BJ (cell line): ENCODE measurements around the gene VKORC1. TPM values are rescaled to one million over a fixed set of nuclear protein-coding genes. Genes with fewer than 3 reads are reported as not detected.

Source experiments
- CTCF ChIA-PET: fragments of 350-600 bp; formaldehyde crosslinking; extraction: SDS; loops from one replicate; lab custom pipeline; 2021; ENCODE audit warnings: antibody characterized with exemption, inconsistent platforms; lab: Yijun Ruan, JAX
- POLR2A ChIA-PET: fragments of 300-600 bp; sonication (Branson Sonifier 250); formaldehyde crosslinking; extraction: SDS; loops from one replicate; lab custom pipeline; 2021; ENCODE audit warnings: antibody characterized with exemption; lab: Charles Lee
- DNase-seq: peaks from one replicate; pipeline ENCODE4 v3.0.0-alpha.2; 2011; ENCODE audit warnings: low read depth
- H3K27me3 ChIP-seq: 2 replicates; pipeline ENCODE4 v1.6.0; 2011; ENCODE audit warnings: low read length; ENCODE audit not compliant: control insufficient read depth, insufficient read depth
- H3K36me3 ChIP-seq: 2 replicates; pipeline ENCODE4 v1.5.1; 2011; ENCODE audit warnings: low read length; ENCODE audit not compliant: control insufficient read depth, insufficient read depth
- H3K4me3 ChIP-seq: 2 replicates; pipeline ENCODE4 v1.5.1; 2011; ENCODE audit warnings: low read depth, mild to moderate bottlenecking, control low read depth, low read length
- CTCF ChIP-seq: IDR thresholded peaks from 2 replicates; pipeline ENCODE4 v1.5.1; 2011; ENCODE audit warnings: low read depth, mild to moderate bottlenecking, control low read depth, inconsistent platforms, low read length, moderate library complexity; ENCODE audit not compliant: insufficient read depth
- polyA plus RNA-seq: library from polyadenylated mRNA; depleted of rRNA; stranded (reverse); fragments of >200 nt; gene quantifications from 2 replicates; pipeline ENCODE4 v1.2.3, GENCODE V29; 2011

VKORC1 gene
- polyA plus RNA-seq, 1 experiment: 515 TPM

GRCh38 chr16:31112711-31113110 lies 18.1 kb upstream of the VKORC1 start:
- no peak for TF ChIP-seq CTCF
- no peaks in the 10 kb centered on the region for H3K27me3 ChIP-seq
- H3K4me3 ChIP-seq: no peak overlapping the region
- peaks cover 28% of the 10 kb centered on the region for H3K36me3 ChIP-seq
- ChIA-PET CTCF (interaction anchor here (1.2 kb wide), 1 partner anchor 135 kb away, joined by 3 read pairs; no protein-coding TSS in a partner anchor), POLR2A (no interaction called here)
- DNase-seq: no peak

- Histone ChIP-seq H3K36me3 (peaks cover 28% of the 10 kb centered on the region), H3K27me3 (no peaks in the 10 kb centered on the region), H3K4me3 (no peak overlapping the region)
- POLR2A ChIA-PET: interaction anchor here (0.6 kb wide), 1 partner anchor 68 kb away, joined by 4 read pairs; no protein-coding TSS in a partner anchor
- no peak for DNase-seq
- no peak for TF ChIP-seq CTCF
- CTCF ChIA-PET: interaction anchor here (1.1 kb wide), 1 partner anchor 30 kb away, joined by 4 read pairs; no protein-coding TSS in a partner anchor
These were observed 17.4 kb upstream of the VKORC1 start for GRCh38 chr16:31111881-31112466.

- CTCF ChIA-PET: interaction anchor here (0.6 kb wide), 1 partner anchor 125 kb away, joined by 3 read pairs; no protein-coding TSS in a partner anchor
- no peak overlapping the region for H3K4me3 ChIP-seq
These were observed 15.8 kb upstream of the VKORC1 start for GRCh38 chr16:31110106-31111034.

GRCh38 chr16:31109622-31110021 lies 15.0 kb upstream of the VKORC1 start:
- no peak for TF ChIP-seq CTCF
- ChIA-PET CTCF (interaction anchor here (0.6 kb wide), 1 partner anchor 124 kb away, joined by 3 read pairs; no protein-coding TSS in a partner anchor), POLR2A (no interaction called here)
- peaks cover 28% of the 10 kb centered on the region for H3K36me3 ChIP-seq
- no peak for DNase-seq
- no peaks in the 10 kb centered on the region for H3K27me3 ChIP-seq
- H3K4me3 ChIP-seq: no peak overlapping the region

More at GRCh38 chr16:31110106-31111034, 15.8 kb upstream of the VKORC1 start:
- no peak for TF ChIP-seq CTCF
- POLR2A ChIA-PET: no interaction called here
- DNase-seq: no peak
- Histone ChIP-seq H3K27me3 (no peaks in the 10 kb centered on the region), H3K36me3 (peaks cover 28% of the 10 kb centered on the region)
